GM12891 (cell line): ENCODE data around the gene MICU2.

Source experiments
- PAX5 ChIP-seq: IDR thresholded peaks from 2 replicates; pipeline ENCODE4 v1.6.1; 2011; ENCODE audit warnings: low read length, moderate library complexity, mild to moderate bottlenecking; ENCODE audit not compliant: insufficient read depth, severe bottlenecking
- POLR2A ChIP-seq: IDR thresholded peaks from 2 replicates; pipeline ENCODE4 v1.6.1; 2011; ENCODE audit warnings: low read depth, low read length, control low read depth
- TAF1 ChIP-seq: IDR thresholded peaks from 2 replicates; pipeline ENCODE4 v1.6.1; 2011; ENCODE audit warnings: low read depth, low read length, control low read depth

GRCh38 chr13:21522847-21523246, 81.1 kb downstream of the MICU2 start:
- TF ChIP-seq POLR2A (no peak), TAF1 (no peak), PAX5 (no peak)
